Measurements from ENCODE around the gene ITGAV. TPM values are rescaled to one million over a fixed set of nuclear protein-coding genes. Genes with fewer than 3 reads are reported as not detected.

ITGAV gene
- total RNA-seq, 1 donor from 2014 or later: 46.6 TPM

- ATAC-seq: no peak
- no peak overlapping the region for H3K4me3 ChIP-seq
- no peak overlapping the region for H3K27ac ChIP-seq
- intact Hi-C loops (cut with DNase I): no loop called here
- H3K36me3 ChIP-seq: no peaks in the 10 kb centered on the region
- TF ChIP-seq CTCF (IDR thresholded peaks at IDR 0.05): no peak
- H3K27me3 ChIP-seq (ENCODE audit: low read depth): no peaks in the 10 kb centered on the region
- H3K4me1 ChIP-seq: peaks cover 3% of the 10 kb centered on the region
- H3K9me3 ChIP-seq: no peaks in the 10 kb centered on the region
- no peak for DNase-seq
Observed at GRCh38 chr2:186569897-186570296, 20.0 kb upstream of the ITGAV start.

GRCh38 chr2:186570604-186571003 is 19.3 kb upstream of the ITGAV start:
- no peak overlapping the region for H3K27ac ChIP-seq
- intact Hi-C loops (cut with DNase I): no loop called here
- H3K9me3 ChIP-seq: no peaks in the 10 kb centered on the region
- DNase-seq (no peak), ATAC-seq (no peak)
- TF ChIP-seq CTCF (IDR thresholded peaks at IDR 0.05): no peak
- H3K36me3 ChIP-seq: no peaks in the 10 kb centered on the region
- no peak overlapping the region for H3K4me3 ChIP-seq
- H3K4me1 ChIP-seq: peaks cover 10% of the 10 kb centered on the region
- no peaks in the 10 kb centered on the region for H3K27me3 ChIP-seq (ENCODE audit: low read depth)

- peaks cover 14% of the 10 kb centered on the region for H3K4me1 ChIP-seq
- no peaks in the 10 kb centered on the region for H3K9me3 ChIP-seq
- H3K36me3 ChIP-seq: no peaks in the 10 kb centered on the region
- H3K27ac ChIP-seq: no peak overlapping the region
- H3K4me3 ChIP-seq: no peak overlapping the region
- H3K27me3 ChIP-seq (ENCODE audit: low read depth): no peaks in the 10 kb centered on the region
- intact Hi-C loops (cut with DNase I): no loop called here
- DNase-seq (no peak), ATAC-seq (no peak)
- no peak for TF ChIP-seq CTCF (IDR thresholded peaks at IDR 0.05)
Observed at GRCh38 chr2:186572705-186573104, 17.2 kb upstream of the ITGAV start.

- TF ChIP-seq CTCF (IDR thresholded peaks at IDR 0.05): no peak
Observed at GRCh38 chr2:186573531-186573930, 16.3 kb upstream of the ITGAV start.

GRCh38 chr2:186575302-186575701 is 14.6 kb upstream of the ITGAV start:
- DNase-seq: no peak
- Histone ChIP-seq H3K9me3 (no peaks in the 10 kb centered on the region), H3K4me1 (peaks cover 14% of the 10 kb centered on the region), H3K27ac (no peak overlapping the region), H3K4me3 (no peak overlapping the region), H3K36me3 (no peaks in the 10 kb centered on the region), H3K27me3 (ENCODE audit: low read depth) (no peaks in the 10 kb centered on the region)
- intact Hi-C loops (cut with DNase I): no loop called here
- TF ChIP-seq CTCF (IDR thresholded peaks at IDR 0.05): no peak
- ATAC-seq: peak; percentile 91 to 92

More at GRCh38 chr2:186573531-186573930, 16.3 kb upstream of the ITGAV start:
- Histone ChIP-seq H3K27ac (no peak overlapping the region), H3K9me3 (no peaks in the 10 kb centered on the region), H3K4me3 (no peak overlapping the region), H3K4me1 (peaks cover 14% of the 10 kb centered on the region), H3K27me3 (ENCODE audit: low read depth) (no peaks in the 10 kb centered on the region), H3K36me3 (no peaks in the 10 kb centered on the region)
- ATAC-seq: no peak
- DNase-seq: no peak
- intact Hi-C loops (cut with DNase I): no loop called here

- no peak for ATAC-seq
Observed at GRCh38 chr2:186575856-186576255, 14.0 kb upstream of the ITGAV start.

More at GRCh38 chr2:186575856-186576255, 14.0 kb upstream of the ITGAV start:
- TF ChIP-seq CTCF (IDR thresholded peaks at IDR 0.05): no peak
- Histone ChIP-seq H3K9me3 (no peaks in the 10 kb centered on the region), H3K36me3 (no peaks in the 10 kb centered on the region), H3K27ac (no peak overlapping the region), H3K4me1 (peaks cover 14% of the 10 kb centered on the region), H3K4me3 (no peak overlapping the region), H3K27me3 (ENCODE audit: low read depth) (no peaks in the 10 kb centered on the region)
- intact Hi-C loops (cut with DNase I): no loop called here
- no peak for DNase-seq

All from lower lobe of right lung (tissue), 2 donors.